Stomach smooth muscle (tissue), 2 donors: ENCODE measurements around the gene SLC25A25.
A peak's percentile ranks its signal among the peaks of the same experiment; 100 is the strongest.
"Not testable (repeated sequence)": the region's sequence is repeated elsewhere in the genome, so short reads cannot be mapped to it uniquely, and the experiment has no call there.

Experiments
- H3K27ac ChIP-seq: one replicate; pipeline ENCODE4 v1.7.0; 2013; ENCODE audit warnings: mild to moderate bottlenecking, low read length, inconsistent platforms
- H3K27me3 ChIP-seq, 2 donors: one replicate each; pipeline ENCODE4 v1.7.0; 2013; ENCODE audit warnings: low read length in 2 of 2; ENCODE audit not compliant: insufficient read depth in 2 of 2, control insufficient read depth in 1 of 2
- H3K36me3 ChIP-seq, 2 donors: one replicate each; pipeline ENCODE4 v1.7.0; 2013; ENCODE audit warnings: low read length in 2 of 2; ENCODE audit not compliant: control insufficient read depth in 2 of 2, insufficient read depth in 2 of 2
- H3K4me1 ChIP-seq: one replicate; pipeline ENCODE4 v1.7.0; 2013; ENCODE audit warnings: low read length; ENCODE audit not compliant: control insufficient read depth, insufficient read depth
- H3K4me3 ChIP-seq, 2 donors: one replicate each; pipeline ENCODE4 v1.7.0; 2013; ENCODE audit warnings: low read length in 2 of 2
- H3K9ac ChIP-seq, 2 donors: one replicate each; pipeline ENCODE4 v1.7.0; 2013; ENCODE audit warnings: low read length in 2 of 2, mild to moderate bottlenecking in 1 of 2
- H3K9me3 ChIP-seq, 2 donors: one replicate each; pipeline ENCODE4 v1.7.0; 2013; ENCODE audit warnings: low read length in 2 of 2; ENCODE audit not compliant: control insufficient read depth in 2 of 2
- donor health status: healthy.
- donor health status: Pancreatic carcinoma.

The SLC25A25 gene

GRCh38 chr9:128062279-128062678 is 5.8 kb upstream of the SLC25A25 start:
- H3K27me3 ChIP-seq = no peaks in the 10 kb centered on the region
- no peak overlapping the region for H3K4me3 ChIP-seq
- H3K4me1 ChIP-seq = peaks cover 25% of the 10 kb centered on the region
- H3K9me3 ChIP-seq = no peaks in the 10 kb centered on the region
- H3K27ac ChIP-seq = no peak overlapping the region
- H3K36me3 ChIP-seq = peaks cover 11 to 14% of the 10 kb centered on the region in 2 donors
- H3K9ac ChIP-seq = no peak overlapping the region

GRCh38 chr9:128062846-128063831 is 4.9 kb upstream of the SLC25A25 start:
- no peak overlapping the region for H3K4me3 ChIP-seq
- H3K36me3 ChIP-seq = peaks cover 11 to 14% of the 10 kb centered on the region in 2 donors
- no peak overlapping the region for H3K27ac ChIP-seq
- H3K9ac ChIP-seq = no peak overlapping the region
- peaks cover 21% of the 10 kb centered on the region for H3K4me1 ChIP-seq
- H3K27me3 ChIP-seq = no peaks in the 10 kb centered on the region
- no peaks in the 10 kb centered on the region for H3K9me3 ChIP-seq

- Histone ChIP-seq H3K9ac (no peak overlapping the region), H3K4me1 (peaks cover 37% of the 10 kb centered on the region), H3K27me3 (no peaks in the 10 kb centered on the region), H3K27ac (no peak overlapping the region), H3K9me3 (no peaks in the 10 kb centered on the region), H3K4me3 (peak overlapping the region; percentile 59 to 96), H3K36me3 (peaks cover 11 to 14% of the 10 kb centered on the region in 2 donors)
These were observed 1.9 kb upstream of the SLC25A25 start for GRCh38 chr9:128065907-128066712.

- Histone ChIP-seq H3K27ac (peak within 1 kb of the TSS; percentile 99), H3K9me3 (no peaks in the 10 kb centered on the region), H3K4me1 (peaks cover 41% of the 10 kb centered on the region), H3K27me3 (no peaks in the 10 kb centered on the region), H3K36me3 (peaks cover 10 to 11% of the 10 kb centered on the region in 2 donors), H3K9ac (peak within 1 kb of the TSS; percentile 99), H3K4me3 (peak within 1 kb of the TSS; percentile 96 to 98)
These were observed 1.1 kb upstream of the SLC25A25 start, which contains the start of gene NAIF1 for GRCh38 chr9:128066713-128067644. TSS of gene NAIF1 (minus strand) at chr9:128067320. CDS start at chr9:128067101, 219 bp downstream.

- peaks cover 0 to under 1% of the 10 kb centered on the region in 2 donors for H3K36me3 ChIP-seq
- H3K9ac ChIP-seq = peak overlapping the region; percentile 63 to 80
- H3K27ac ChIP-seq = peak overlapping the region; percentile 99
- H3K4me1 ChIP-seq = peaks cover 53% of the 10 kb centered on the region
- no peaks in the 10 kb centered on the region for H3K9me3 ChIP-seq
- no peaks in the 10 kb centered on the region for H3K27me3 ChIP-seq
- H3K4me3 ChIP-seq = peak overlapping the region; percentile 95 to 96
These were observed 564 bp downstream of the SLC25A25 start for GRCh38 chr9:128068386-128069205.

- no peaks in the 10 kb centered on the region for H3K9me3 ChIP-seq
- peak overlapping the region in 1 of 2 donors; percentile 35 for H3K4me3 ChIP-seq
- no peaks in the 10 kb centered on the region for H3K36me3 ChIP-seq
- H3K4me1 ChIP-seq = peaks cover 53% of the 10 kb centered on the region
- no peak overlapping the region for H3K9ac ChIP-seq
- H3K27me3 ChIP-seq = no peaks in the 10 kb centered on the region
- peak overlapping the region; percentile 41 for H3K27ac ChIP-seq
These were observed 2.8 kb downstream of the SLC25A25 start for GRCh38 chr9:128070874-128071273.

- not testable (repeated sequence) for H3K9ac ChIP-seq, H3K27me3 ChIP-seq, H3K9me3 ChIP-seq, H3K36me3 ChIP-seq, H3K4me3 ChIP-seq
- Histone ChIP-seq H3K27ac (peak overlapping the region; percentile 88), H3K4me1 (peaks cover 47% of the 10 kb centered on the region)
These were observed 3.4 kb downstream of the SLC25A25 start for GRCh38 chr9:128071475-128071874.

GRCh38 chr9:128072144-128073021 is 4.4 kb downstream of the SLC25A25 start:
- Histone ChIP-seq H3K27me3 (no peaks in the 10 kb centered on the region), H3K9me3 (no peaks in the 10 kb centered on the region), H3K4me1 (peaks cover 41% of the 10 kb centered on the region), H3K27ac (peak overlapping the region; percentile 88), H3K36me3 (no peaks in the 10 kb centered on the region), H3K4me3 (peak overlapping the region; percentile 35 to 36), H3K9ac (peak overlapping the region; percentile 51 to 62)
